GM18870 (cell line): ENCODE data around the gene GATAD2A.
A peak's percentile ranks its signal among the peaks of the same experiment; 100 is the strongest.

Source experiments
- ATAC-seq: cut with Tn5 transposase; IDR thresholded peaks from one replicate; pipeline ENCODE4 v1.9.1; 2021; ENCODE audit warnings: moderate library complexity; ENCODE audit not compliant: unreplicated experiment

GATAD2A gene

DNA sequence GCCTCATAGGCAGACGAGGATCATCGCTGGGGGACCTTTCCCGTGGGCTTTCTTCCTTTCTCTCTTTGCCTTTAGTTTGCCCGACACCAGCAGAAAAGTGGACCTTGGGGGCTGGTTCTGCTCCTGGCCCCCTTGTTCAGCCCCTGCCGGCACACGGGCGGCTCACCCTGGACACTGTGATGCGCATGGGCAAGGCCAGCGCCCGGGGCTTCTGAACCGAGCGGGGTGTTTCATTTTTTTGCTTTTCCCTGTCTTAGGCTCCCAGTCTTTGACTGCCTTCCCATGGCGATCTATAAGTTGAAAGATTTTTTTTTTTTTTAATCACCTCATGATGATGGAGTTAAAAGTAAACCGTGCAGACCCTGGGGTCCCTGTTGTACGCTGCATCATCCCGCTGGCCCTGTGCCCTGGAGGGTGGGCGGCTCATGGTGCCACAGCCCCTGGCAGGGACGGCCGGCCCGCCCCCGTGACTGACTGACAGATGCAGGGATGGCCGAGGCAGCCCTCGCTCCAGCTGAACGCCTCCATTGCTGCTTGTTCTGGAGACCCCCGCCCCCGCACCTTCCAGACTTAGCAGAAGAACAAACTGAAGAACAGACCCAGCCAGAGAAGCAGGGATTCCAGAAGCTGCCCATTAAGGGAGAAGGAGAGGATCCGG, 100.3 kb downstream of the GATAD2A start:
- ATAC-seq: no peak

DNA sequence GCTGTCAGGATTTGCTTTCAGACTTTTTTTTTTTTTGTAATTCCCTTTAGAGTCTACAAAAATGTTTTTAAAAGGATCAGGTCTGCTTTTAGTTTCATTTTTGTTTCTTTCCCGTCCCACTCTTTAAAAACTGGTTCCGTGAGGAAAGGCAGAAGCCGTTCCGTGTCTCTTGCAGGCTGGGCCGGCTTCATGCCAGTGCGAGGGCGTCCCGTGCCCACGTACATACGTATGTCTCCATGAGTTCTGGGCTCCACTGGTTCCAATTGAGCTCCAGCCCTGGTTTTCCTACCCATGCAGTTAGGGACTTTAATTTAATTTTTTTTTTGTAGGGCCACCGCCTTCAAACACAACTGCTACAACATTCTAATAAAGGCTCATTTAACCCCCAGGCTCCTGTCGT, 101.1 kb downstream of the GATAD2A start:
- no peak for ATAC-seq

DNA sequence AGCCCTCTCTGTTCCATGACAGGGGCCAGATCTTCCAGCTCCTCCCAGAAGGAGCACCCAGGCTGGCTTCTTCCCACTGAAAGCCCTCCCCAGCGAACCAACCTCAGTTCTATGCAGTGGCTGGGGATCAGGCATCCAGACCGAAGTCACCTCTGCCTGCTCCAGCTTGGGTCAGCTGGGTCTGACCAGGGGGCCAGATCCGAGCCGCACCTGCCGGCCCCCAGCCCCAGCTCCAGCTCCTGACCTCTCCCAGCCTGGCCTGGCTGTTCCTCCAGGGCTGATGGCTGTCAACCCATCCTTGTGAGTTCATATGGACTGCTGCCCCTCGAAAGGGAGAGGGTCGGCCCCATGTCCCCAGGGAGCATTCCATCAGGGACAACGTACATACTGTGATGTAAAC, 101.9 kb downstream of the GATAD2A start:
- no peak for ATAC-seq

DNA sequence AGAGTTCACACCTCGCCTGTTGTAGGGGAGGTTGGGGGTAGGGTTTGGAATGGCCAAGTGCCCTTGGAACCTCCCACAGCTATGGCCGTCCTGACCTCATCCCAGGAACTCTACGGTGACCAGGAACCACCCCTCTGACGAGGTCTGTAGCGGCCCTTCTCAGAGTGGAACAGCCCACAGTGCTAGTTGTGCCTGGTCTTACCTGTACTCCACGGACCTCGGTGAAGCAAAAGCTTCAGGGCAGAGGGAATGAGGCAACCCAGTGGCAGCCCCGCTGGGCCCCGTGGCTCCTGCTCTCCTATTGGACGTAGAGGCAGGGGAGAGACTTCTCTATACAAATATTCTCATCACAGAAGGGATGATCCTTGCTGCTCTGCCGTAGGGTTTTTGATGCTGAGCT, 102.7 kb downstream of the GATAD2A start:
- ATAC-seq: no peak

DNA sequence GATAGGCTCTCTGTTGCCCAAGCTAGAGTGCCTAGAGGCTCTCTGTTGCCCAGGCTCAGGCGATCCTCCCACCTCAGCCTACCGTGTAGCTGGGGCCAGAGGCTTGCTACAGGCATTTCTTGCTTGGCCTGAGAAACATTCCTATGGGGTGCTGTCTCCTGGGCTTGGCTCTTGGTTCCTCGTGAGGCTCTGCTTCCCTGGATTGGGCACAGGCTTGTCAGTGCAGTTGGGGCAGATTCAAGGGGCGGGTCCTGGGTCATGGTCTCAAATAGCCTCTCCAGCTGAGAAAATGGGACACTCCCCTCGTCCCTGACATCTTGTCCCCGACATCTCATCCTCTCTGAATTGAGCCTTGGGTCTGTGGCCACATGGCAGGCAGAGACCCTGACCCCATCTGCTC, 105.0 kb downstream of the GATAD2A start:
- ATAC-seq: no peak

DNA sequence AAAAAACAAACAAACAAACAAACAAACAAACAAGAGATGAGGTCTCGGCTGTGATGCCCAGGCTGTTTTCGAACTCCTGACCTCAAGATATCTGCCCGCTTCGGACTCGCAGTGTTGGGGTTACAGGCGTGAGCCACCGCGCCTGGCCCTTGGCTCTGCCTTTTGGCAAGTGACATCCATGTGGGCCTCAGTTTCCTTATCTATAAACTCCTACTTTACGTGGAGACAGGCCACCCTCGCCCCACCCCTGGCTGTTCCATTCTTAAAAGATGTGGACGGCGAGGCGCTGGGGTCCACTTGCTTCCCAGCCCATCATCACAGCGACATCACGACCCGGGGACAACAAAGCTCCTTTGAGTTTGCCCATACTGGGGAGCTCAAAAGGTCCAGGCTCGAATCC, 108.2 kb downstream of the GATAD2A start:
- ATAC-seq: no peak

DNA sequence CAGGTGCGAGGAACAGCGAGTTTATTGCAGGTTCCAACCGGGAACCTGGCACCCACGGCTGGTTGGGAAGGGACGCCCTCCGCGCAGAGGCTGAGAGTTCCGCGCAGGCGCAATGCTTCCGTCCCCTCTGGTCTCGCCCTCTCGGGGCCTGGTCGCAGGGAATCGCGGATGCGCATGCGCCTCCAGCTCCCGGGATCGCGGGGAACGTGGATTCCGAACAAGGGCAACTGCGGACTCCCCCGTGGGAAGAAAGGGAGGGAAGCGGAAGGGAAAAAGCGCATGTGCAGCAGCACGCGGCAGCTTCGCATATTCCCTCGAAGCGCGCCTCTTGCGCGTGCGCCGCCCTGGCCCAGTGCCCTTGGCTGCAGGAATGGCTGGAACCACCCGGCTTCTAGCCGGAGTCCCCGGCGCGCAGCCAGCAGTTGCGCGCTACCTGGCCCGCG, 108.8 kb downstream of the GATAD2A start:
- ATAC-seq: no peak

DNA sequence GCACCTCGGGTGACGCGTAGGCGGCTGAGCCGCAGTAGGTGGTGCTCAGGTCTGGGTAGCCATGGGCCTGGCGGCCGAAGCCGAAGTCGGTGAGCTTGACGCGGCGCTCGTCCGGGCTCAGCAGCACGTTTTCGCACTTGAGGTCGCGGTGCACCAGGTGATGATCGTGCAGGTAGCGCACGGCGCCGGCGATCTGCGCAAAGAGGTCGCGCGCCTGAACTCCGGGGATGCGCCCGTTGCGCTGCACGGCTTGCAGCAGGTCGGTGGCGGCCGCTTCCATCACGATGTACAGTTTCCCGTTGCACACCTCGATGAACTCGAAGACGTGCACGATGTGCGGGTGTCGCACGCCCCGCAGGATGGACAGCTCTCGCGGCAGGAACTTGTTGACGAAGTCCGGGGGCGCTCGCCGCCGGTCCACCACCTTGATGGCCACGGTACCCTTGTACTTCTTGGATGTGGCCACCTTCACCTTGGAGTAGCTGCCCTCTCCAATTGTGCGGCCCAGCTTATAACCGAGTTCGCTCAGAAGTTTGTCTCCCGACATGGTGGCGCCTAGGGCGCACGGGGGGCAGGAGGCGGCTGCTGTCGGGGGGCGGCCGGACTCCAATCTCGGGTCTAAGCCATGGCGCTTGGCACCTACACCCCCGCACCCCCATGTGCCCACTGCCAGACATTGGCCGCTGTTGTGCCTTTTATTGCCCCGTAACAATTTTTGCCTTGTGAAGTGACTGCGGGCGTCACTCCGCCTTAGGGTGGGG, 109.6 kb downstream of the GATAD2A start, which contains the start of gene TSSK6:
TSS of gene TSSK6 (minus strand) at position 668 of the 761 bp plus-strand sequence. CDS start at position 547, 121 bp downstream.
- ATAC-seq: no peak

DNA sequence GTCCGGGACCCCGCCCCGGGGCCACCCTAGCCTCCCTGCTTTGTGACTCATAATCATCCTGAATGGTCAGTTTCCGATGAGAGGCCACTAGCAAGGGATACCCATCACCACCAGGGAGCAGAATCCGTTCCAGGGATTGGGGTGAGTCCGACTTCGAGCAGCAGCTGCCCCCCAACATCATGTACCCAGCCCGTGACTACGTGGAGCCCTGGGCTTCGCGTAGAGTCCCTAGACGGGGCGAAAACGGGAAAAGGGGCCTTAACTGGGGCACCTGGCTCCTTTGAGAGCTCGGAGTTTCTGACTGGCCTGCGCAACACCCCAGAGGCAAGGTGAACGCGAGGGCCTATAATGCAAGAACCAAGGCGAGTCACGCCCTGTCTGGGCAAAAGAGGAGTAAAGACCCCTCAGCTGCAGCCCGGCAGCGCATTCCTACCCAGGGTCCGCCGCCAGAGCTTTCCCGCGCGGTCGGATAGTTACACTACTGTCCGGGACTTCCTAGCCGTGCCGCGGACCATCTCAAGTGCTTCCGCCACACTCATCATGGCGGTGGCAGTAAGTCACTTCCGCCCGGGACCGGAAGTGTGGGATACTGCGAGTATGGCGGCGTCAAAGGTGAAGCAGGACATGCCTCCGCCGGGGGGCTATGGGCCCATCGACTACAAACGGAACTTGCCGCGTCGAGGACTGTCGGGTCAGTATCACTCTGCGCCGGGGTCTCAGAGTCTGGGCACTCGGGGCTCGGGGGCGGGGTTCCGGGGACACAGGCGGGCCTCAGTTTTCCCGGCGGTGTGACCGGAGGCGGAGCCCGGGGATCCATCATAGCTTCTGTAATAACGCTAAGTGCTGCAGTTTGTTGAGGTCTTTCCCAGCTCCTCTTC, 110.4 kb downstream of the GATAD2A start, which contains the start of gene NDUFA13:
TSS of gene NDUFA13 (plus strand) at position 584 of the 878 bp plus-strand sequence. CDS start at position 598, 14 bp downstream.
- ATAC-seq: peak; percentile 86

DNA sequence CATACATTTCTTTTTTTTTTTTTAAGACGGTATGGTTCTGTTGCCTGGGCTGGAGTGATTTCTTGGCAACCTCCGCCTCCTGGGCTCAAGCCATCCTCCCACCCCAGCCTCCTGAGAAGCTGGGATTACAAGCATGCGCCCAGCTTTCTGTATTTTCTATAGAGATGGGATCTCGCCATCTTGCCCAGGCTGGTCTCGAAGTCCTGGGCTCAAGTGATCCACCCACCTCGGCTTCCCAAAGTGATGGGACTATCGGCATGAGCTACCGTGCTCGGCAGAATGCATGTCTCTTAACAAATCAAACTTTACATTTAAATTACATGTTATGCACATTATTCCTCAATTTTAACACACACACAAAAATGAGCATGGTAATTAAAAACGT, 111.8 kb downstream of the GATAD2A start:
- ATAC-seq: no peak

DNA sequence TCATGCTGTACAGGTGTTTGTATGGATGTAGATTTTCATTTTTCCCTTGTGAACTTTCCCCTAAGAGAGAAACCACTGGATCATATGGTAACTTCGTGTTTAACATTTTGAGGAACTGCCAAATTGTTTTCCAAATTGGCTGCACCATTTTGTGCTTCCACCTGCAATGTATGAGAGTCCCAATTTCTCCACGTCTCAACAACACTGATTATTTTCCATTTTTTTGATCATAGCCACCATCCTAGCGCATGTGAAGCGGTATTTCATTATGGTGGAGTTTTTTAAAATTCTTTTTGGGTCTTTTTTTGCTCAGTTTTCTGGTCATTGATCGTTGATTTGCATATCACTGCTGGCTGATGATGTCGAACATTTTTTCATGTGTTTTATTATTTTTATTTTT, 115.5 kb downstream of the GATAD2A start:
- ATAC-seq: no peak

DNA sequence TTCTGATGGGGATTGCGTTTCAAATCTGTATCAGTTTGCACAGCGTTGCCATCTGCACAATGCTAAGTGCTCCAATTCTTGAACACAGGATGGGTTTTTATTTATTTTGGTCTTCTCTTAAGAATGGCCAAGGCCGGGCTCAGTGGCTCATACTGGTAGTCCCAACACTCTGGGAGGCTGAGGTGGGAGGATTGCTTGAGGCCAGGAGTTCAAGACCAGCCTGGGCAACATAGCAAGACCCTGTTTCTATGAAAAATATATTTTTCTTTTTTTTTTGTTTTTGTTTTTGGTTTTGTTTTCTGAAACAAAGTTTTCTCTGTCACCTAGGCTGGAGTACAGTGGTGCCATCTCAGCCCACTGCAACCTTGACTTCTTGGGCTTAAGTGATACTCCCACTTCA, 117.7 kb downstream of the GATAD2A start:
- ATAC-seq: no peak

DNA sequence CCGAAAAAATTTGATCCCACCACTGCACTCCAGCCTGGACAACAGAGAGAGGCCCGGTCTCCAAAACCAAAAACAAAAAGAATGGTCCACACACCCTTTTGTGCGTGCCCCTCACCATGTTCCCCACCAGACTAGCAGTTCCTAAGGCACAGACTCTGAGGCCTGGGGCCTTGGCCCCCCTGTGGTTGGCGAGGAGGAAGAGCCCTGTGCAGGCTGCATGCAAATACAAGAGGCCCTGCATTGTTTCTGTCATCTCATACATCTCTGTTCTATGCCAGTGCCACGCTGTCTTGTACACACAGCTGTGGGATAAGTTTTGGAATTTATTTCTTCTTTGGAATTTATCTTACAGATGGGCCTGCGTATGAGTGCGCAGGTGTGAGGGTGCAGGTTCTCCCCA, 118.6 kb downstream of the GATAD2A start:
- no peak for ATAC-seq

DNA sequence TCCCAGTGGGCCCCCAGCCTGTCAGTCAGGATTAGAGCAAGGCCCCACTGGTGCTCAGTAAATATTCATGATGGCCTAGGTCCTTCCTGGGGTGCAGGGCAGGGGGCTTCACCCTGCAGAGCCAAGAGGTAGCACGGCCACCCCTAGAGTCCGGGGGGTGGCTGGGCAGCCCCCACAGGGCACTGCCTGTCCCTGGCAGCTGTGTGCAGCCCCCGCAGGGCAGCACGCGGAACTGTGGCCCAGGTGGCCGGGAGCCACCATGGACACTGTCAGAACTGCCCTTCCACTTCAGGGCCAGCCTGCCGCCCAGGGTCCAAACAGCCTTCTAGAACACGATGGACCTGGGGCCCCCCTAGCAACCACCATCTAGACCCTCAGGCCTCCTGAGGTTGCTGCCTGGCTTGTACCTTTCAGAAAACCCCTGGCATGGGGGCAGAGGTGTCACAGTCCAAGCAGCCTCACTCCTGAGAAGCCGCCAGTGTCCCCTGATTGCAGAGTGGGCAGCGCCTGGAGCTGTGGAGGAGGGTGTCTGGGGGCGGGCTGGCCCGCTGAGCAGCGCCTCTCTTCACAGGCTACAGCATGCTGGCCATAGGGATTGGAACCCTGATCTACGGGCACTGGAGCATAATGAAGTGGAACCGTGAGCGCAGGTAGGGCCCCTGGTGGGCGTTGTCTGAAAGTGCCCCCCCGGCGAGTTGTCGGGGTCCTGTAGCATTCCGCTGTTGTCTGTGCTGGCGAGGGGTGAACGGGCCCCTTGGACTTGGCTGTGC, 120.3 kb downstream of the GATAD2A start:
- ATAC-seq: no peak

DNA sequence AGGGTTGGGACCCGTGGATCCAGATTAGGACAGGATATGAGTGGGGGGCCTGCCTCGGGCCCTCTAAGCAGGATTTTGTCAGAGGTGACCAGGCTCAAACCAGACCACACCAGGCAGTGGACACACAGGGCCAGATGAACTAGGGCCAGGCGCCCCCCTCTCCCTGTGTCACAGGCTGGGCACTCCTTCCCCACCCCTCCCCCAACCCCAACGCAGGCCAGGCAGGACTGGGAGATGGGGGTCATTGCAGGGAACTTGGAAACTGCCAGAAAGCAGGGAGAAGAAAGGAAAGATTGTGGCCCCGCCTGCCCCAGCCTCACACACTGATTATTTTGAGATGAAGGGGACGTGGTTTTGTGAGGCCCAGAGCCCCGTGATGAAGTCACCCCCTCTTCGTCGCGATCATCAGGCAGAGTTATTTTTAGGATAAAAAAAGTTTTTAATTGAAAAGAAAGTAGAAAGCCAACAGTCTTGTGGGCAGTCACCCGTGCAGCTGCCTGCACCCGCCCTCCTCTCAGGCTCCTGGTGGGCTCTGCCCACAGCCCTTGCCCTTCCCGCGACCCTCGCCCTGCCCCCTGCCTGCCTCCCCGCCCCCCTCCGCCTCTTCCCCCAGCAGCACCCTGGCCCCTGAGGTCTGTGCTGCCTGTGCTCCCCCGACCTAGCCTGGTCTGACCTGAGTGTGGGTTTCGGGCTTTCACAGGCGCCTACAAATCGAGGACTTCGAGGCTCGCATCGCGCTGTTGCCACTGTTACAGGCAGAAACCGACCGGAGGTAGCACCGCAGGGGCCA, 121.3 kb downstream of the GATAD2A start:
- no peak for ATAC-seq

DNA sequence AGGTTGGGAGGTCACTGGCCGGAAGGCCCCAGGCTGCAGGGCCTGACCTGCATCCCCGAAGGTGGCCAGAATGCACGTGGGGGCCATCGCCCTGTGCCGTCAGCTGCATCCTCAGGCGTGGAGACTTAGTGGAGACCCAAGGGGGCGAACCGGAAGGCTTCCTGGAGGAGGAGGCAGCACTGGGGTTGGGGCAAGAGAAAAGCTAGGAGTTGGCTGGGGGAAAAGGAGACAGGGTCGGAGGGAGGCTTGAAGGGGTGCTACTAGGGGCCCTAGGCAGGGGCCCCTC, 121.8 kb downstream of the GATAD2A start:
- no peak for ATAC-seq

DNA sequence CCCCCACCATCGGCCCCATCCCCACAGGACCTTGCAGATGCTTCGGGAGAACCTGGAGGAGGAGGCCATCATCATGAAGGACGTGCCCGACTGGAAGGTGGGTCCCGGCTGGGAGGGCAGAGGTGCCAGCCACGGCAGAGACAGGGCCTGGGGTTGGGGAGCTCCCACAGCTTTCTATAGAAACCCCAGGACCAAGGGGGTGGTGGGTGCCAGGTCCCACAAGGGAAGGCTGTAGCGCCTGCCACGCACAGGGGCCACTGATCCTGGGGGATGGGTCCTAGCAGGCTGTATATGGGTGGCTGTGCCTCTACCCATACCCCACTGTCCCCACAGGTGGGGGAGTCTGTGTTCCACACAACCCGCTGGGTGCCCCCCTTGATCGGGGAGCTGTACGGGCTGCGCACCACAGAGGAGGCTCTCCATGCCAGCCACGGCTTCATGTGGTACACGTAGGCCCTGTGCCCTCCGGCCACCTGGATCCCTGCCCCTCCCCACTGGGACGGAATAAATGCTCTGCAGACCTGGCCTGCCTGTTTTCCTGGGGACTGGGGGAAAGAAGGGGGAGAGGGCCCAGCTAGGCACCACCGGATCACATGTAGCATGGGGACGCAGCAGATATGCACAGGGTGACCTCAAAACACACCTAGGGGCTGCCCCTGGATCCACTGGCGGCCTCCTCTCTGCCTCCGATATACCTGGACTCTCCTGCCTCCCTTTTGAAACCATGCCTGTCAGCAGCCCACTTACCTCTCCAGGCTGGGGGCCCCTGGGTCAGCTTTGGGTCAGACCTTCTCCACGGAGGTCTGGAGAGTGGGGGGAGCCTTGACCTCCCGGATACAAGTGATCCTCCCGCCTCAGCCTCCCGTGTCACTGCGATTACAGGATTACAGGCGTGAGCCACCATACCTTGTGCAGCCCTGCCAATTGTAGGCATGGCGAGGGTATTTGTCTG, 122.5 kb downstream of the GATAD2A start:
- no peak for ATAC-seq

DNA sequence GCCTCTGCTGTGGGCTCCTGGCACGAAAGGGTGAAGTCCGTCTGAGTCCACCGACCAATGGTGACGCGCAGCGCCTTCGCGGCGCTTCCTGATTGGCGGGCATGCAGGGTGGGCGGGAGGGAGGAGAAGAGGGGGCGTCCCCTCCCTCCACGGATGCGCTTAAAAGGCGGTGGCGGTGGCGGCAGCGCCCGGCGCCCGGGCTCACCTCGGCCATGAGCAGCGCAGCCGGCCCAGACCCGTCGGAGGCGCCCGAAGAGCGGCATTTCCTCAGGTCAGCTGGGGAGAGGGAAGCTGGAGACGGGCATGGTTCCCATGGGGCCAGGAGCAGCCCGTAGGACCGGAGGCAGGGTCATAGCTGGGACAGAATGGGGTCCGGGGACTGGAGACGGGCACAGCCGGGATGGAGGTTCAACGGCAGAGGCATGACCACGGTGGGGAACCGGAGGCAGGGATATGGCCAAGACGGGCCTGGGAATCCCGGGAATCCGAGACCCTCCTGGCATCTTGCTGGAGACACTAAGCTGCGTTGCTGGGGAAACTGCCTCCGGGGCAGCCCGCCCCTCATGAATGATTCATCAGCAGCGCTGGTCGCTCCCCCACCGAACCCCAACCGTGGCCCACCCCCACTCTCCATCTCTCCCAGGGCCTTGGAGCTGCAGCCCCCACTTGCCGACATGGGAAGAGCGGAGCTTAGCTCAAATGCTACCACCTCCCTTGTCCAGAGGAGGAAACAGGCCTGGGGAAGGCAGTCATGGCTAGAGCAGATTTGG, 123.4 kb downstream of the GATAD2A start, which contains the start of gene YJEFN3:
TSS of gene YJEFN3 (plus strand) at position 191 of the 770 bp plus-strand sequence. CDS start at position 213, 22 bp downstream.
- ATAC-seq: no peak
